Astrocyte (in vitro differentiated cells and primary cell): ENCODE results near the gene ATRNL1.

Experiments
- EZH2 ChIP-seq: IDR thresholded peaks from 2 replicates; pipeline ENCODE4 v1.6.1; 2012; ENCODE audit warnings: mild to moderate bottlenecking, low read length, inconsistent platforms; ENCODE audit not compliant: insufficient read depth
- TF ChIP-seq, protein P1 (sequence below): IDR thresholded peaks from 2 replicates; pipeline ENCODE4 v1.5.1; 2011; ENCODE audit warnings: low read depth, mild to moderate bottlenecking, inconsistent platforms, low read length, moderate library complexity; ENCODE audit not compliant: insufficient read depth

DNA sequence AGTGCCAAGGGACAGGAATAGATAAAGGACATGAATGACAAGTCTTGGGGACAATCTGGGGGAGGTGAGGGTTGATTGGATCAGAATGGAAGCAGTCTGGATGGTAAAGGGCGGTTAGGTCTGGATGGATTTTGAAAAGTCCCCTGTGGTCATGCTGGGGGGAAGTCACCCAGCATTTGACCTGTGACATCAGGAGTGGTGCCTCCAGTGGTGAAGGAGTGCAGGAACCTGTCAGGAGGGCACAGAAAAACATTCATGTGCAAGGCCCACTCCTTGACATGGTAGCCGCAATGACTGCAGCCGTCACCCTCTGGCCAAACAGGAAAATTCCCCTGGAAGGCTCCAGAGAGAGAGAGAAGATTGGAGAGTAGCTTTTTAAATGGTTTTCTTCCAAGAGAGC lies 875.1 kb downstream of the ATRNL1 start:
- TF ChIP-seq, protein P1, sequence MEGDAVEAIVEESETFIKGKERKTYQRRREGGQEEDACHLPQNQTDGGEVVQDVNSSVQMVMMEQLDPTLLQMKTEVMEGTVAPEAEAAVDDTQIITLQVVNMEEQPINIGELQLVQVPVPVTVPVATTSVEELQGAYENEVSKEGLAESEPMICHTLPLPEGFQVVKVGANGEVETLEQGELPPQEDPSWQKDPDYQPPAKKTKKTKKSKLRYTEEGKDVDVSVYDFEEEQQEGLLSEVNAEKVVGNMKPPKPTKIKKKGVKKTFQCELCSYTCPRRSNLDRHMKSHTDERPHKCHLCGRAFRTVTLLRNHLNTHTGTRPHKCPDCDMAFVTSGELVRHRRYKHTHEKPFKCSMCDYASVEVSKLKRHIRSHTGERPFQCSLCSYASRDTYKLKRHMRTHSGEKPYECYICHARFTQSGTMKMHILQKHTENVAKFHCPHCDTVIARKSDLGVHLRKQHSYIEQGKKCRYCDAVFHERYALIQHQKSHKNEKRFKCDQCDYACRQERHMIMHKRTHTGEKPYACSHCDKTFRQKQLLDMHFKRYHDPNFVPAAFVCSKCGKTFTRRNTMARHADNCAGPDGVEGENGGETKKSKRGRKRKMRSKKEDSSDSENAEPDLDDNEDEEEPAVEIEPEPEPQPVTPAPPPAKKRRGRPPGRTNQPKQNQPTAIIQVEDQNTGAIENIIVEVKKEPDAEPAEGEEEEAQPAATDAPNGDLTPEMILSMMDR, result no peak
- no peak for TF ChIP-seq EZH2
